ENCODE data around the gene CYTH2.

CYTH2 gene

GRCh38 chr19:48469289-48469881 is at the start of gene CYTH2:
Gene CYTH2 (plus strand): TSS chr19:48469369. CDS start chr19:48469508, 139 bp downstream.
- peak; percentile 35 to 64 for DNase-seq (ENCODE audit: low read depth in 2 of 2)

GRCh38 chr19:48421548-48421947 is 47.6 kb upstream of the CYTH2 start:
- no peak for DNase-seq (ENCODE audit: low read depth in 2 of 2)

GRCh38 chr19:48424694-48425219 is 44.4 kb upstream of the CYTH2 start:
- DNase-seq (ENCODE audit: low read depth in 2 of 2), result no peak

- DNase-seq (ENCODE audit: low read depth in 2 of 2), result no peak
These were observed 40.5 kb upstream of the CYTH2 start for GRCh38 chr19:48428670-48429069.

GRCh38 chr19:48433337-48433736 is 35.8 kb upstream of the CYTH2 start:
- no peak for DNase-seq (ENCODE audit: low read depth in 2 of 2)

- no peak for DNase-seq (ENCODE audit: low read depth in 2 of 2)
These were observed 32.6 kb upstream of the CYTH2 start for GRCh38 chr19:48436586-48436985.

- no peak for DNase-seq (ENCODE audit: low read depth in 2 of 2)
These were observed 27.7 kb upstream of the CYTH2 start for GRCh38 chr19:48441360-48442050.

GRCh38 chr19:48442116-48443035 is 26.8 kb upstream of the CYTH2 start:
- DNase-seq (ENCODE audit: low read depth in 2 of 2), result no peak

GRCh38 chr19:48443256-48443655 is 25.9 kb upstream of the CYTH2 start:
- no peak for DNase-seq (ENCODE audit: low read depth in 2 of 2)

GRCh38 chr19:48443731-48444128 is 25.4 kb upstream of the CYTH2 start:
- no peak for DNase-seq (ENCODE audit: low read depth in 2 of 2)

GRCh38 chr19:48444129-48444935 is 24.8 kb upstream of the CYTH2 start:
- DNase-seq (ENCODE audit: low read depth in 2 of 2), result no peak

- no peak for DNase-seq (ENCODE audit: low read depth in 2 of 2)
These were observed 24.3 kb upstream of the CYTH2 start for GRCh38 chr19:48444936-48445200.

- DNase-seq (ENCODE audit: low read depth in 2 of 2), result no peak
These were observed 23.9 kb upstream of the CYTH2 start for GRCh38 chr19:48445256-48445605.

GRCh38 chr19:48445606-48446481 is 23.3 kb upstream of the CYTH2 start, which contains the start of gene GRWD1:
Gene GRWD1 (plus strand): TSS chr19:48445983. CDS start chr19:48446006, 23 bp downstream.
- DNase-seq (ENCODE audit: low read depth in 2 of 2), result peak; percentile 79 to 88

GRCh38 chr19:48446579-48446978 is 22.6 kb upstream of the CYTH2 start:
- DNase-seq (ENCODE audit: low read depth in 2 of 2), result no peak

- DNase-seq (ENCODE audit: low read depth in 2 of 2), result no peak
These were observed 20.6 kb upstream of the CYTH2 start for GRCh38 chr19:48448563-48448962.

- no peak for DNase-seq (ENCODE audit: low read depth in 2 of 2)
These were observed 18.7 kb upstream of the CYTH2 start for GRCh38 chr19:48450441-48450840.

GRCh38 chr19:48450863-48451262 is 18.3 kb upstream of the CYTH2 start:
- DNase-seq (ENCODE audit: low read depth in 2 of 2), result no peak

- no peak for DNase-seq (ENCODE audit: low read depth in 2 of 2)
These were observed 17.5 kb upstream of the CYTH2 start for GRCh38 chr19:48451624-48452023.

GRCh38 chr19:48452289-48453190 is 16.6 kb upstream of the CYTH2 start:
- DNase-seq (ENCODE audit: low read depth in 2 of 2), result no peak

All from stimulated activated CD4-positive, alpha-beta T cell treated with anti-CD3 and anti-CD28 coated beads, Interleukin-1b, Interleukin-23, amount 100 ng/mL, for 4 hours (primary cell).